T-cell (primary cell): Measurements from ENCODE around the gene TLE5. TPM values are rescaled to one million over a fixed set of nuclear protein-coding genes. Genes with fewer than 3 reads are reported as not detected.

Experiments
- ATAC-seq, 4 experiments: fragments of 200-7000 bp in 3 of 4; fragments of 150-1000 bp in 1 of 4; cut with Tn5 transposase; replicated peaks in 1 of 4; 1 replicate in 3 of 4; 2 replicates in 1 of 4; pipeline ENCODE4 v1.10.0; 2021; ENCODE audit warnings: moderate library complexity in 3 of 4, mild to moderate bottlenecking in 2 of 4, moderate number of reproducible peaks in 1 of 4
- CTCF ChIA-PET, 2 donors: fragments of 300-600 bp; sonication (Branson Sonifier 250); formaldehyde crosslinking; loops; one replicate each; lab custom pipeline; 2022; ENCODE audit warnings: antibody characterized with exemption in 2 of 2; lab: Charles Lee
- POLR2A ChIA-PET, 2 donors: fragments of 300-600 bp; sonication (Branson Sonifier 250); formaldehyde crosslinking; loops; one replicate each; lab custom pipeline; 2022; ENCODE audit warnings: antibody characterized with exemption in 2 of 2; lab: Charles Lee
- DNase-seq, 35 experiments: peaks; one replicate each; pipeline versions ENCODE4 v3.0.0 to v3.0.0-alpha.2; 2013 to 2023
- H3K27ac ChIP-seq: one replicate; pipeline ENCODE4 v1.5.1; 2013; ENCODE audit warnings: low read length
- H3K27me3 ChIP-seq, 2 experiments: replicated peaks in 1 of 2; 1 replicate in 1 of 2; 2 replicates in 1 of 2; pipeline versions ENCODE4 v1.6.1 to v1.7.0; 2013; ENCODE audit warnings: low read length in 1 of 2, mixed read lengths in 1 of 2; ENCODE audit not compliant: control insufficient read depth in 2 of 2, insufficient read depth in 2 of 2; ENCODE audit errors: extremely low read depth in 1 of 2
- H3K36me3 ChIP-seq, 2 donors: 1 replicate in 1 of 2; 2 replicates in 1 of 2; pipeline versions ENCODE4 v1.6.1 to v1.7.0; 2013; ENCODE audit warnings: low read length in 1 of 2; ENCODE audit not compliant: control insufficient read depth in 2 of 2, insufficient read depth in 1 of 2; ENCODE audit errors: extremely low read depth in 1 of 2
- H3K4me1 ChIP-seq, 2 experiments: 1 replicate in 1 of 2; 2 replicates in 1 of 2; pipeline versions ENCODE4 v1.6.1 to v1.7.0; 2013; ENCODE audit warnings: low read length in 2 of 2, mixed read lengths in 1 of 2; ENCODE audit not compliant: insufficient read depth in 2 of 2, control insufficient read depth in 1 of 2; ENCODE audit errors: extremely low read depth in 1 of 2
- H3K4me3 ChIP-seq, 2 donors: 1 replicate in 1 of 2; 2 replicates in 1 of 2; pipeline versions ENCODE4 v1.5.1 to v1.7.0; 2013; ENCODE audit warnings: mild to moderate bottlenecking in 2 of 2, low read length in 1 of 2, moderate library complexity in 1 of 2; ENCODE audit not compliant: control insufficient read depth in 1 of 2; ENCODE audit errors: extremely low read depth in 1 of 2
- H3K9me3 ChIP-seq: 2 replicates; pipeline ENCODE4 v1.7.0; 2013
- H3K27ac Mint-ChIP-seq, 2 donors: one replicate each; pipeline ENCODE4 v1.8.0; 2020 to 2021; ENCODE audit warnings: mild to moderate bottlenecking in 2 of 2, mixed read lengths in 2 of 2
- H3K27me3 Mint-ChIP-seq, 2 donors: one replicate each; pipeline ENCODE4 v1.8.0; 2021 to 2022; ENCODE audit warnings: mixed read lengths in 2 of 2
- H3K36me3 Mint-ChIP-seq: one replicate; pipeline ENCODE4 v1.8.0; 2021; ENCODE audit warnings: mixed read lengths
- H3K4me1 Mint-ChIP-seq, 3 donors: one replicate each; pipeline ENCODE4 v1.8.0; 2020 to 2022; ENCODE audit warnings: mixed read lengths in 3 of 3, mild to moderate bottlenecking in 1 of 3
- H3K4me3 Mint-ChIP-seq, 3 donors: one replicate each; pipeline ENCODE4 v1.8.0; 2020 to 2022; ENCODE audit warnings: mild to moderate bottlenecking in 3 of 3, mixed read lengths in 3 of 3, moderate library complexity in 3 of 3
- H3K9me3 Mint-ChIP-seq, 3 donors: one replicate each; pipeline ENCODE4 v1.8.0; 2020 to 2022; ENCODE audit warnings: mixed read lengths in 3 of 3
- WGBS: methylation state at CpG from one replicate; pipeline ENCODE4 v1.1.5; 2013; ENCODE audit warnings: missing lambda C conversion rate; ENCODE audit not compliant: insufficient coverage; 5-methylcytosine and 5-hydroxymethylcytosine counted together
- total RNA-seq, 35 experiments: library from RNA in 6 of 35; stranded (reverse) in 6 of 35; fragments of 120-200 nt in 1 of 35; gene quantifications; one replicate each; pipeline versions ENCODE4 v1.2.1 to v1.2.4 and lab custom pipeline; 2013 to 2026

Gene TLE5
- total RNA-seq, 5 donors from 2014 or later (not counting 1 experiment from before 2014, with no cell fraction given) = 777 to 1,202 (median 1,047) TPM

GRCh38 chr19:3067563-3067962 is 5.3 kb upstream of the TLE5 start:
- Histone ChIP-seq H3K4me1 (peaks cover 3 to 20% of the 10 kb centered on the region in 2 experiments), H3K4me3 (no peak overlapping the region), H3K27ac (no peak overlapping the region), H3K27me3 (no peaks in the 10 kb centered on the region), H3K36me3 (no peaks in the 10 kb centered on the region), H3K9me3 (no peaks in the 10 kb centered on the region)
- Mint-ChIP-seq H3K4me3 (no peak overlapping the region), H3K4me1 (peaks cover 8 to 28% (median 10%) of the 10 kb centered on the region in 3 donors), H3K27me3 (no peaks in the 10 kb centered on the region), H3K9me3 (no peaks in the 10 kb centered on the region), H3K27ac (peak overlapping the region in 1 of 2 donors; percentile 79), H3K36me3 (no peaks in the 10 kb centered on the region)
- ChIA-PET CTCF (no interaction called here), POLR2A (interaction anchor here in 1 of 2 donors (0.7 kb wide), 1 partner anchor 25 kb away, joined by 3 read pairs; no protein-coding TSS in a partner anchor)
- WGBS = 84% methylated on average over 6 of the region's 9 CpGs
- DNase-seq (no peak), ATAC-seq (no peak)

DNA sequence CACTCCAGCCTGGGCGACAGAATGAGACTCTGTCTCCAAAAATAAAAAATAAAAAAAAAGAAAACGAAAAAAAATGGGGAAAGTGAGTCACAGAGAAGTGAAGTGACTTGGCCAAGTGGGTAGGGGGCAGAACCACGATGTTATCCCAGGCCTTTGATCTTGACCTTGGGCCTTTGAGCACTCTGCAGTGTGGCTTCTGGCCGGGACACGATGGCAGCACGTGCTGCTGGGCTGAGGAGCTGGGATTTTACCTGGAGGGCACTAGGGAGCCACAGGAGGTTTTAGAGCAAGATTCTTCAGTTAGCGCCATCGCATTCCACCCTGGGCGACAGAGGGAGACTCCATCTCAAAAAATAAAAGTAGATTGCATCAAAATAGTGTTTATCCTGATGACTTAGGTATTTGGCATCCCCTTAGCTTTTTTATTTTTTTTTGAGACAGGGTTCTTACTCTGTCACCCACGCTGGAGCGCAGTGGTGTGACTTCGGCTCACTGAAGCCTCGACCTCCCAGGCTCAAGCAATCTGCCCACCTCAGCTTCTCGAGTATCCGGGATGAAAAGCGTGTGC is 4.3 kb upstream of the TLE5 start:
- H3K36me3 ChIP-seq = no peaks in the 10 kb centered on the region
- no peak overlapping the region for H3K4me3 ChIP-seq
- H3K27me3 ChIP-seq = no peaks in the 10 kb centered on the region
- ATAC-seq (no peak), DNase-seq (no peak)
- peaks cover 8 to 28% (median 10%) of the 10 kb centered on the region in 3 donors for H3K4me1 Mint-ChIP-seq
- no peaks in the 10 kb centered on the region for H3K27me3 Mint-ChIP-seq
- H3K36me3 Mint-ChIP-seq = no peaks in the 10 kb centered on the region
- H3K4me1 ChIP-seq = peaks cover 3 to 20% of the 10 kb centered on the region in 2 experiments
- H3K27ac ChIP-seq = no peak overlapping the region
- no peaks in the 10 kb centered on the region for H3K9me3 ChIP-seq
- ChIA-PET CTCF (no interaction called here), POLR2A (interaction anchor here in 1 of 2 donors (0.7 kb wide), 1 partner anchor 26 kb away, joined by 3 read pairs; no protein-coding TSS in a partner anchor)
- no peak overlapping the region for H3K4me3 Mint-ChIP-seq
- H3K27ac Mint-ChIP-seq = peak overlapping the region; percentile 61 to 64
- 85% methylated on average over 9 of the region's 16 CpGs for WGBS
- no peaks in the 10 kb centered on the region for H3K9me3 Mint-ChIP-seq

DNA sequence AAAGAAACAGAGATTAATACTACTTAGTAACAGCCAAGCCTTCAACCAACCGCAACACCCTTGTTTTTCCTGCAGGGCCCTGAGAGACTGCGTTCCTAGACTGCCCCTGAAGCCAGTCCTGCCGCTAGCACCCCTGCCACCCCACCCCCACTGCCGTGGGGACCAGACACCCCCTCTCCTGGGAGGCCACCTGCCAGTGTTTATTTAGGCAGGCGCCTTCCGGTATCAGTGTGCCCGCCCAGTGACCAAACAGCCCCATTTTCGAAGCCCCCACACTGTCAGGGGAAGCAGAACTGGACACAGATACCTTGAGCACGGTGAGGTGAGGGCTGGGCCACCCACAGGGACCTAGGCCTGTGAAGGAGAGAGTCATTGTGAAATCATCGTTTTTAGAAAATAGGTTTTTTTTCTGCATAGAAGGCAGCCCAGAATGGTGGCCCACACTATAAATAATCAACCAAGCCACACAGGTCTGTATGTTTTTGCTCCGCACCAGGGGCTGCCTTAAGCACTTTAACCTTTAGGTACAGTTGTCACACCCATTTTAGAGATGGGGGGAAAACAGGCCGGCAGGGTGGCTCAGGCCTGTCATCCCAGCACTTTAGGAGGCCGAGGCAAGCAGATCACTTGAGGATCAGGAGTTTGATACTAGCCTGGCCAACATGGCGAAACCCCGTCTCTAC is 3.5 kb upstream of the TLE5 start:
- no peaks in the 10 kb centered on the region for H3K27me3 ChIP-seq
- peaks cover 3 to 23% of the 10 kb centered on the region in 2 experiments for H3K4me1 ChIP-seq
- H3K4me3 ChIP-seq = no peak overlapping the region
- WGBS = 90% methylated on average over 9 of the region's 15 CpGs
- POLR2A ChIA-PET = no interaction called here
- no peak overlapping the region for H3K27ac ChIP-seq
- H3K9me3 ChIP-seq = no peaks in the 10 kb centered on the region
- DNase-seq (no peak), ATAC-seq (no peak)
- peaks cover 2% of the 10 kb centered on the region for H3K36me3 Mint-ChIP-seq
- H3K4me3 Mint-ChIP-seq = no peak overlapping the region
- H3K4me1 Mint-ChIP-seq = peaks cover 8 to 31% (median 10%) of the 10 kb centered on the region in 3 donors
- peaks cover 0 to 2% of the 10 kb centered on the region in 2 donors for H3K36me3 ChIP-seq
- no peaks in the 10 kb centered on the region for H3K27me3 Mint-ChIP-seq
- peak overlapping the region; percentile 55 to 73 for H3K27ac Mint-ChIP-seq
- CTCF ChIA-PET = no interaction called here
- H3K9me3 Mint-ChIP-seq = no peaks in the 10 kb centered on the region

DNA sequence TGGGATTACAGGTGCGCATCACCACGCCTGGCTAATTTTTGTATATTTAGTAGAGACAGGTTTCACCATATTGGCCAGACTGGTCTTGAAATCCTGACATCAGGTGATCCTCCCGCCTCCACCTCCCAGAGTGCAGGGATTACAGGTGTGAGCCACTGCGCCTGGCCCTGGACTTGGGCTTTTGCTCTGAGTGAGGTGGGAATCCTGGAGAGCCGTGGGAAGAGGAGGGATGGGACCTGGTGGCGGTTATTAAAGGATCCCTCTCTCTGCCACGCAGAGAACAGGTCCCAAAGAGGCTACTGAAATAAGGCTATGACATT is 1.7 kb upstream of the TLE5 start:
- peaks cover 4 to 17% of the 10 kb centered on the region in 2 donors for H3K36me3 ChIP-seq
- H3K27ac ChIP-seq = peak overlapping the region; percentile 80
- POLR2A ChIA-PET = no interaction called here

DNA sequence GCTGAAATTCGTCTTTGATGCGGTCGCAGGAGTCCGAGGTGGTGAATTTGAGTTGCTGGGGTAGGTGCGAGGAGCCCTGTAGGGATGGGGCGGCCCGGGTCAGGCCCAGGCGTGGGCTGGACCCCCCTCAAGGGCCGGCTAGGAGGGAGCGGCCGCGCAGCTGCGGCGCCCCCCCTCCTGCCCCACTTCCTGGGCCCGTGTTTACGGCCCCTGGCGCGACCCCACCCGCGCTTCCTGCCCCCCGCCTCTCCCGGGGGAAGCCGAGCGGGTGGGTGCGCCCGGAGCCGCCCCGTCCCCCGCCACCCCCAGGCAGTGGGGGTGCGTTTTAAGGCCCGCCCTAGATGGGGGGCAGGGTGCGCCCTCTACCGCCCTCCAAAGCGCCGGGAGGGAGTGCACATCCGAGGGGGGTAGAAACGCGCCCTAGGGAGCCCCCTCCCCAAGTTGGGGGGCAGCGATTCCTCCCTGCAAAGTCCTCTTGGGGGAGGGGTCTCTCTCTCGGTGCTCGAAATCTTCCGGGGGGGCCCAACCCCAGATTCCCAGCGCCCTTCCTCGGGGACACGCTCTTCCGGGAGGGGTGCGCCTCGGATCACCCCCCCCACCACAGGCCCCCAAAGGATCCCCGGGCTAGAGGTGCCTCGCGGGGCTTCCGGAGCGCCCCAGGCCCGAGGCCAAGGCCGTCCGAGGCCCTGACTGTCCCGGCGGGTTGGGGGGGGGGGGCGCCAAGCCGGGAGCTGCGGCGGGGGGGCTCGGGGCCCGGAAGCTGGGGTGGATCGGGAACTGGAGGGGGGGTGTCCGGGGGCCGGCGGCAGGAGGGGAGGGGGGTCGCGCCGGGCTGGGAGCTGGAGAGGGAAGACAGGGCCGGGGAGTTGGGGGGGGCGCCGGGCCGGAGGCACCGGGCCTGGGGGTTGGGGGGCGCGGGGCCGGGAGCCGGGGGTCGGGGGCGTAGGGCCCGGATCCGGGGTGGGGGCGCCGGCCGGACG is 823 bp downstream of the TLE5 start:
- peak; percentile 75 to 83 (median 76) for ATAC-seq
- POLR2A ChIA-PET = interaction anchor here (0.5 to 1.2 kb wide), 6 partner anchors 8 to 102 kb away, joined by 3 to 8 read pairs (median 4); no protein-coding TSS in a partner anchor
- no peaks in the 10 kb centered on the region for H3K9me3 ChIP-seq
- Mint-ChIP-seq H3K27me3 (no peaks in the 10 kb centered on the region), H3K36me3 (peaks cover 29% of the 10 kb centered on the region), H3K27ac (peak overlapping the region; percentile 93 to 96), H3K4me1 (peaks cover 37 to 55% (median 37%) of the 10 kb centered on the region in 3 donors), H3K4me3 (peak overlapping the region; percentile 89 to 91 (median 90)), H3K9me3 (no peaks in the 10 kb centered on the region)
- DNase-seq = peak; percentile 66 to 92 (median 81)
- peak overlapping the region; percentile 81 for H3K27ac ChIP-seq
- peak overlapping the region; percentile 98 to 99 for H3K4me3 ChIP-seq
- WGBS = under 1% methylated on average over 33 of the region's 88 CpGs
- peaks cover 22 to 42% of the 10 kb centered on the region in 2 donors for H3K36me3 ChIP-seq
- no peaks in the 10 kb centered on the region for H3K27me3 ChIP-seq
- H3K4me1 ChIP-seq = peaks cover 24 to 67% of the 10 kb centered on the region in 2 experiments
- CTCF ChIA-PET = interaction anchor here in 1 of 2 donors (0.7 to 1.4 kb wide), 4 partner anchors 26 to 111 kb away, joined by 3 to 5 read pairs (median 4); no protein-coding TSS in a partner anchor

More for the DNA sequence above, 1.7 kb upstream of the TLE5 start:
- Mint-ChIP-seq H3K9me3 (no peaks in the 10 kb centered on the region), H3K4me3 (peak overlapping the region; percentile 80 to 92 (median 81)), H3K4me1 (peaks cover 17 to 39% (median 19%) of the 10 kb centered on the region in 3 donors), H3K27ac (peak overlapping the region; percentile 97 to 98), H3K27me3 (no peaks in the 10 kb centered on the region), H3K36me3 (peaks cover 11% of the 10 kb centered on the region)
- Histone ChIP-seq H3K27me3 (no peaks in the 10 kb centered on the region), H3K9me3 (no peaks in the 10 kb centered on the region), H3K4me3 (no peak overlapping the region), H3K4me1 (peaks cover 12 to 42% of the 10 kb centered on the region in 2 experiments)
- WGBS = 100% methylated on average over 1 of the region's 7 CpGs
- CTCF ChIA-PET = interaction anchor here in 1 of 2 donors (1.2 kb wide), 1 partner anchor 113 kb away, joined by 4 read pairs; no protein-coding TSS in a partner anchor
- no peak for ATAC-seq
- DNase-seq = no peak
